SIG-M5 treated with dmso at 0.1 percent for 504 hours (cell line): ENCODE measurements around the gene CSTPP1.
A peak's percentile ranks its signal among the peaks of the same experiment; 100 is the strongest.
"Not testable (repeated sequence)": the region's sequence is repeated elsewhere in the genome, so short reads cannot be mapped to it uniquely, and the experiment has no call there.

Source experiments
- DNase-seq: peaks from one replicate; lab custom pipeline; 2025; ENCODE audit not compliant: unreplicated experiment; lab: John Stamatoyannopoulos, UW

The CSTPP1 gene

GRCh38 chr11:47035108-47035507 is 98.5 kb downstream of the CSTPP1 start:
- no peak for DNase-seq

GRCh38 chr11:47044119-47044518 is 107.6 kb downstream of the CSTPP1 start:
- DNase-seq = no peak

DNA sequence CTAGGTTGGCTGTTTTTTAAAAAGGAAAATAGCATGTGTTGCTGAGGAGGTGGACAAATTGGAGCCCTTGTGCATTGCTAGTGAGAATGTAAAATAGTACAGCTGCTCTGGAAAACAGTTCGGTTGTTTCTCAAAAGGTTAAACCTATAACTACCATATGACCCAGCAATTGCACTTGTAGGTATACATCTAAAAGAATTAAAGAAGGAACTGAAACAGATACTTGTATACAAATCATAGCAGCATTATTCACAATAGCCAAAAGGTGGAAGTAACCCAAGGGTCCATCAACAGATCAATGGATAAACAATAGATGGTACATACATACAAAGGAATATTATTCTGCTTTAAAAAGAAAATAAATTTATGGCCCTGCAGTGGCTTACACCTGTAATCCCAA is 111.4 kb downstream of the CSTPP1 start:
- DNase-seq = no peak

DNA sequence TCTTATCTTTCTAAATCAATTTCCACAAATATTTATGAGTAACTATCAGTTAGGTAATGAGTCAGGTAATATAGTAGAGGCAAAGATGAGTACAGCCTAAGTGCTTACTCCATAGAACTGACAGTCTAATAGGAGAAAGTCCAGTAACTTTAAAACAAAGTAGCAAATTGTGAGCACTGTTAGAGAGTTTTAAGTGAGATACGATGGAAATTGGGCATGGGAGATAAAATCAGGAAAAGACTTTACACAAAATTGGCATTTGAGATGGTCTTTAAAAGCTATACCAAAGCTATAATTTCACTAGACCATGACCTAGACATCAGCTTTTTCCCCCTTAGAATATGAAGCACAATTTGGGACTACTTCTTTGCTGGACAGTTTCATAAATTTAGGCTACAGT is 113.7 kb downstream of the CSTPP1 start:
- no peak for DNase-seq

DNA sequence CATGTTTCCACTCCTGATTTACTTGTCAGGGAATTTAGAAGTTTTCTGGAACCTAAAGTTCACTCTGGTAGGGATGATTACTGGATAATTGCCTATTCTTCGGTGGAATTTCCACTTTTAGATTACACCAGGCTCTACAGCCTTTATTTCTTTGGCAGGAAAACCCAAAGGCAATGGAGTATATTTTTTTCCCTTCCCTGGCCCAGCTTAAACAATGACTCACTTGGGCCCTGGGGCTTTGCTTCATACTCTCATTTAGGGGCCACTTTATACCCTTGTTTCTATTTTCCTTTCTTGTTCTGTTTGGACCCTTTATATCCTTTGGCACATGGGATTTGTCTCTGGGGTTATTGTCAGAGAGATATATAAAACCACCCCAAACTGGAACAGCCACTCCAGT is 114.7 kb downstream of the CSTPP1 start:
- DNase-seq = no peak

DNA sequence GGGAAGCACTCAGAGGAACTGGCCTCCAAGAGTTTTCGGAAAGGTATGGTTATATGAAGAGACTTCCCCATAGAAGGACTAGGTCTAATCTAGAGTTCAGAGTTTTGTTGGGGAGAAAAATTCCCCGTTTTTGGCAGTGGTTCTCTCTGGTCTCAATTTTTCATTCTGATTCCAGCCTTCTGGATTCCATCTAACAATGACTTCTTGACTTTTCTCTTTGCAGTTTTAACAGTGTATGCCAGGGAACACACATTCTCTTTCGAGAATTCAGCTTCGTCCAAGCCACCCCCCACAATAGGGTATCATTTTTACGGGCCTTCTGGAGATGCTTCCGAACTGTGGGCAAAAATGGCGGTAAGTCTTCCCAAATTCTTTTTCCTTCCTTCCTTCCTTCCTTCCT is 115.6 kb downstream of the CSTPP1 start:
- no peak for DNase-seq

DNA sequence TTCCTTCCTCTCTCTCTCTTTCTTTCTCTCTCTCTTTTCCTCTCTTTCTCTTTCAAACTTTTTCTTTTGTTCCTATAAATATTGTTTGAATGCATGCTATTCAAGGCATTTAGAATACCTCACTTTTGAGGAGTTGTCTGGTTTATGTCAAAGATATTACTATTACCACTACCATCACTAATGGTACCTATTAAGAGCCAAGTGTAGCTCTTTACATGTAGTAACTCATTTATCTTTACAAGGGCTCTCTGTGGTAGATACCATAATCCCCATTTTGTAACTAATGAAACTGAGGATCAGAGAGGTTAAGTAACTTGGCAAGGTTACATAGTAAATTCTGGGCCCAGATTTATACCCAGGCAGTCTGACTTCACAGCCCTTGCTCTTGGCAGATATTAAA is 116.0 kb downstream of the CSTPP1 start:
- DNase-seq = no peak

DNA sequence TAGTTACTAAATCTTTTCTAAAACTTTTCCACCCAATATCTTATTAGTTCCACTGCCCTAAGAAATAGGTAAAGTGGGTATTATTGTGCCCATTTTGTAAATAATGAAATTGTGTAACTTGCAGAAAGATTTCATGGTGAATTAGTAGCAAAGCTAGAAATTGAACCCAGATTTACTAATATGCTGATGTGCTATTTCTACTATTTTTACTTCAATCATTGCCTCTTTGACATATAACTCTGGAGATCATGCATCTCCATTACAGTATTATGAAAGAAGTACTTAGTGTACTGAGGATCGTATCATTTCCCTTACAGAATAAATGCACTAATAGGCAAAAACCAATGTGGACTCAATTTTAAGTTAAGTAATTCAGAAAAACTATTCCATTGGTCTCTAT is 119.0 kb downstream of the CSTPP1 start:
- no peak for DNase-seq

DNA sequence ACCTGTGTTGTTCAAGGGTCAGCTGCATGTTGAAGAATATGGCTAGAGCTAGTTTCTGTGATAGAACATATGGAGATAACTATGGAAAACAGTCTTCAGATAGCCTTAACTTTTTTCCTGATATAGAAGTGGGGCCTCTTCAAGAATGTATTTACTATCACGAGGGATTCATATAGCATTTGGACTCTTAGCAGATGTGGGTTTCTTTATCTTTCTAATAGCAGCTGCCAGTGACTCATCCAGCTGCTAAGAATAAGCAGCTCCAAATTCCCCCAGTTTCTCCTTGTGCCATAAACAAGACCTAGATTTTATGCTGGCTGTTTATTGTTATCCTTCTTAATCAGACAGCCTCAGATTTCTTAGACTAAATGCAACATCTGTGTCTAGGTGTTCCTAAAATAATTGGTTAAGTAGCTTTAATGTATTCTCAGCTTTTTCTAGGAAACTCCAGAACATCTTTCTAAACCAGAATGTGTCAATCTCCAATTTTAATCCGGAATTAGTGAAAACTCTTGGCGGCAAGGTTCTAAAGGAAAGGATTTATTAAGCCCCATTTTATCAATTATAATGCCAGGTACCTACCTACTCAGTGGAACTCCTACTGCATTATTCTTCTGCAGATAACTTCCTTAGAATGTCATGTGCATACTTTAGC is 119.8 kb downstream of the CSTPP1 start:
- DNase-seq = no peak

GRCh38 chr11:47057365-47057764 is 120.8 kb downstream of the CSTPP1 start:
- DNase-seq = no peak

DNA sequence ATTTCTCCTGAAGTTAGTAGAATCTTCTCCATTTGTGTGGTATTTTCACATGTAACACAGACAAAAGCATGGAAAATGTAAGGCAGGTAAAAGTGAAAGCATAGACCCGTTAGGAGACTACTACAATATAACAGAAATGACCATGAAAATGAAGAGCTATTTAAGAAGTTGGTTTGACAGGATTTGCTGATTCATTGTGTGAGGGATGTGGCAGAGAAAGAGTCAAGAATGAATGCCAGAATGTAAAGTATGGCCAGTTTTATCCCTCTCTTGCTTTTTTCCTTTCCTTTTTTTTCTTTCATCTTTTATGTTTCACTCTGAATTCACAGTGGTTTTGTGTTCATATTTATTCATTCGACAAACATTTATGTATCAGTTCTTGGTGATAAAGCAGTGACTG is 124.2 kb downstream of the CSTPP1 start:
- DNase-seq = no peak

DNA sequence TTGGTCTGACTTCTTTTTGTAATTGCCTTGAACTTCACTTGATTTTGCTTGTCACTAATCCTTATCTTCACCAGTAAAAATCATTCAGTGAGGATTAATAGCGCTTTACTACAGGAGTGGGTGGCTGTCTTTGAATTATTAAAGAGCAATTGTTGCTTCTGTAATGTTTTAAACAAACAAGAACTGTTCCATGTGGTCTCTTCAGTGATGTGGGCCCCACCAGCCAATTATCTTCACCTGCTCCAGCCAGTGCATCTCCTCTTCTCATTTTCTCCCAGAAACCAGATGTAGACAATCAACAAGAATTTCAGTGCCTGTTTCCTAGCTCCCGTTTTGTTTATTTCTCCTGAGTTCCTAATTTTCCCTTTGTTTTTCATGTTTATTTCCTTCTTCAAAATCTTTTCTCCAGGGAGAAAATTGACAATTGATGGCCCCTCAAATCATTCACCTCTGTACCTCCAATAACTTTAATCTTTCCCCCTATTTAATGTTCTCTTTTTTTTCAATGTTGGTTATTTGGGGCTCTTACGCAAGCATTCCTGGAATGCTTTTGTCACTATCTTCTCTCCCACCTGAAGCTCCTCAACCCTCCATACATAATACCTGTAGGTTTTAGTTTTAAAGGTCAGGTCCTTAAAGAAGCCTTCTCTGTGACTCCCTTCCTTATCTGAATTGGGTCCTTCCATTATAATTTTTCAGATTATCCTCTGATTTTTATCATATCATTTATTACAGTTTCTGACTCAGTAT is 125.0 kb downstream of the CSTPP1 start:
- DNase-seq = no peak

DNA sequence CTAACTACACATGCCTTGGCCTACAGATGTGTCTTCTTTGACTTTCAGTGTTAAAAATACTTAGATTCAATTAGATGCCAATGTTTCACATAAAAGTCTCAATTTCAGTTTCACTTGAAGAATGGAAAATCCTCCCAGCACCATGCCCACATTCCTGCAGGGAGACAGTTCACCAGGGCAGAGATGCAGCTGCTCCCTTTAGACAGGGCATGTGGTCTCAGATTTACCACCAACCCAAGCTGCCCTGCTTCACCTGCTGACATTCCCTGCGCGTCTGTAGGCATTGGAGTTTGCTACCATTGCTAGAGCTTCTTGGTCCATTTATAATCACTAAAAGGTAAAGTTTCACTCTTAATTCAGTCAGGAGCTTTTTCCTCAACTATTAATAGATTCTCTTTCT is 126.2 kb downstream of the CSTPP1 start:
- DNase-seq = no peak

- no peak for DNase-seq
Measured at GRCh38 chr11:47067401-47067800, 130.8 kb downstream of the CSTPP1 start.

GRCh38 chr11:47070769-47071168 is 134.2 kb downstream of the CSTPP1 start:
- no peak for DNase-seq

DNA sequence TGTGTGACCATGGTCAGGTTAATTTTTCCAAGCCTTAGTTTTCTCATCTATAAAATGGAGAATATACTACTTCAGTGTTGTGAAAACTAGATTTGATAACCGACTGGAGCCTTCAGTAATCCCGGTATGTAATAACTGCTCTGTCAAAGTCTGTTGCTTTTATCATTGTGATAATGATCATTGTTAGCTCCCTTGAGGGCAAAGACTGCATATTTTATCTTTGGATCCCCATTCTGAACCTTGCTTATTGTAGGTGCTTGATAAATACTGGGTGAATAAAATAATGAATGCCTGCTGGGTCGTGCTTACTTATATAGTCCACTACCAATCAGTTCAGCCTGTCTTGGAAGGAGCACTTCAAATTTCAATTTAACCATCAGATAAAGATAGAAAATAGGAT is 134.8 kb downstream of the CSTPP1 start:
- DNase-seq = no peak

DNA sequence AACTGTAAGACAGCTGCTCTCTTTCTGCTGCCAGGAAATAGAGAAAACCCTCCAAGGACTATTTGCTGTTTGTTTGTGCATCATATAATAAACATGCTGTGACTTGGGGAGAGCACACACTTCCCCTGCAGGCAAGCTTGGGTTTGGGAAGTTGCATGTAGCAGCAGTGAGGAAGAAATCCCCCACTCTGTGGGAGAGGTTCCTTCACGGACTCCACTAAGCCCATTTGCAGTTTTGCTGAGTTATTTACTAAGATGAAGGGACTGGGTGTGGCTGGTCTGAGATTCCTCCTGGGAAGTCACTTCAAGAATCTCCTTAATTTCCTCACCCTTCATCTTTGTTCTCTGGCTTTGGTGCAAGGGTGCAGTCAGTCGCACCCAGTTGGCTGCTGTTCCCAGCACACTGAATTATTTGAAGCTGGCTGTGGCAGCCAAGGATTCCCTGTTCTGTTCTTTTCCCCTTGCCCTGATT is 135.3 kb downstream of the CSTPP1 start:
- DNase-seq = no peak

DNA sequence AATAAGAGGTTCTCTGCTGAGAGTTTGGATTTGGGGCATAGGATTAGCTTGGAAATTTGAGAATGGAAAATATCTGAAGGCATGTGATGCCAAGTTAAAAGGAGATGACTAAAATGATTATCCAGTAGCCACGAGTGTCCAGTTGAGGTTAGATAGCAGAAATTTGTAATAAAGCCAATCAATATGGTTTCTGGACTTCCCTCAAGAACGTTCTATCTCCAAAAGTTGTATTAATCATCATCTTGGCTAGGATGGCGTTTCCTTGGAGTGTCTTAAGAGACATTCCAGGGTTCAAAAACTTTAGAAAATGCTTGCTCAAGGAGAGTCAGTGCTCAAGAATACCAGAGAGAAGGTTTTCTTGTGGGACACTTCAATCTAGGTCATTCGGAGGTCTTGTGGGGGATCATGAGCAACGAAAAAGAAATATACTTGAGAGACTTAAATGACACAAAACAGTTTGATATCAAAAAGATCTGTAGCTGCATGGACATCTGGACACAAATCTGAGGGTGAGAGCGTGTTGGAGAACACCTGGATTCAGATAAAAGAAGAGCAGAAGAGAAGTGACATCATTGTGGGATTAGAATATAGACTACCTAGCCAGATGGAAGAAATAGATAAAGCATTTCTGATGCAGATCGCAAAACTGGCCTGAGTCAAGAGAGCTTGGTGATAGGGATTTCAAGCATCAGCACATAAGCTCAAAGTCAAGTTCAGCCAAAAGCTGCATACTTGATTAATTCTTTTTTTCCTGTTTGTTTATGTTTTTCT is 142.4 kb downstream of the CSTPP1 start:
- no peak for DNase-seq

DNA sequence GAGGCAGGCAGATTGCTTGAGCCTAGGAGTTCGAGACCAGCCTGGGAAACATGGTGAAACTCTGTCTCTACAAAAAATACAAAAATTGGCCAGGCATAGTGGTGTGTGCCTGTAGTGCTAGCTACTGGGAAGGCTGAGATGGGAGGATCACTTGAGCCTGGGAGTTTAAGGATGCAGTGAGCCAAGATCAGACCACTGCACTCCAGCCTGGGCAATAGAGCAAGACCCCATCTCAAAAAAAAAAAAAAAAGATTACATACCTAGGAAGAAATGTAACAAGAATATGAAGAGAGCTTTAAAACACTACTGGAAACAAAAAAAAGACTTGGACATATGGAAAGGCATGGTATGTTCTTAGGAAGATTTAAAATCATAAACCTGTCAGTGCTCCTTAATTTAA is 144.2 kb downstream of the CSTPP1 start:
- DNase-seq = not testable (repeated sequence)

DNA sequence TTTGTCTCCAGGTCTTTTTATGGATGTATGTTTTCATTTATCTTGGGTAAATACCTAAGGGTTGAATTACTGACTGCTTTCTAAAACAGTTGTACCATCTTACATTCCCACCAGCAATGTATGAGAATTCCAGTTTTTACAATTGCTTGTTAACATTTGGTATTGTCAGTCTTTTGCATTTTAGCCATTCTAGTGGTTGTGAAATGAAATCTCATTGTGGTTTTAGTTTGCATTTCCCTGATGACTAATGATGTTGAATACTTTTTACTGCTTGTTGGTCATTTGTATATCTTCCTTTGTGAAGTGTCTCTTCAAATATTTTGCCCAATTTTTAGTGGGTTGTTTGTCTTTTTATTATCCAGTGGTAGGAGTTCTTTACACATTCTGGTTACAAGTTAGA is 147.4 kb downstream of the CSTPP1 start:
- DNase-seq = no peak

DNA sequence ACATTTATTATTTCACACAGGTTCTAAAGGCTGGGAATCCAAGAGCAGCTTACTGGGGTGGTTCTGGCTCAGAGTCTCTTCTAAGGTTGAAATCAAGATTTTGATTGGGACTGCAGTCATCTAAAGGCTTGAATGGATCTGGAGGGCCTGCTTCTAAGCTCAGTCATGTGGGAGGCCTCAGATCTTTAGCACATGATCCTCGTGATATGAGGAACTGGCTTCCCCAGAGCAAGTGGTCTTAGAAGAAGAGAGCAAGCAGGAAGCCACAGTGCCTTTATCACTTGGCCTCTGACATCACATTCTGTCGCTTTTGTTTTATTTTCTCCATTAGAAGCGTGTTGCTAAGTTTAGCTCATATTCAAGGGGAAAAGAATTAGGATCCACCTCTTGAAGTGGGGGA is 151.2 kb downstream of the CSTPP1 start:
- peak; percentile 25 for DNase-seq

- no peak for DNase-seq
Measured at GRCh38 chr11:47093541-47093940, 157.0 kb downstream of the CSTPP1 start.
